HG02885 (cell line): ENCODE results near the gene EHBP1.

ENCODE experiments used
- ATAC-seq: cut with Tn5 transposase; IDR thresholded peaks from one replicate; pipeline ENCODE4 v1.9.1; 2021; ENCODE audit warnings: mild to moderate bottlenecking; ENCODE audit not compliant: unreplicated experiment, poor library complexity

The EHBP1 gene

DNA sequence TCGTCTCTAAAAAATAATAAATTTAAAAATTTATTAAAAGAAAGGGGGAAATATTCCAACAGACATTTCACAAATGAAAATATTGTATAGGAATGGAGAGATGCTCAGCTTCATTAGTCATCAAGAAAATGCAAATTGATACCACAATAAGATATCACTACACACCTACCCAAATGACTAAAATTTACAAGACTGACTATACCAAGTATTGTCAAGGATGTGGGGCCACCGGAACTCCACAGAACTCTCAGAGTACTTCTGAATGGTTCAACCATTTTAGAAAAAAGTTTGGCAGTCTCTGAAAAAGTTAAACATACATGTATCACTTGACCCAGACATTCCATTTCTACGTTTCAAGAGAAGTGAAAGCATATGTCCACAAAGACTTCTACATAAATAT, 163.4 kb downstream of the EHBP1 start:
- ATAC-seq: no peak

DNA sequence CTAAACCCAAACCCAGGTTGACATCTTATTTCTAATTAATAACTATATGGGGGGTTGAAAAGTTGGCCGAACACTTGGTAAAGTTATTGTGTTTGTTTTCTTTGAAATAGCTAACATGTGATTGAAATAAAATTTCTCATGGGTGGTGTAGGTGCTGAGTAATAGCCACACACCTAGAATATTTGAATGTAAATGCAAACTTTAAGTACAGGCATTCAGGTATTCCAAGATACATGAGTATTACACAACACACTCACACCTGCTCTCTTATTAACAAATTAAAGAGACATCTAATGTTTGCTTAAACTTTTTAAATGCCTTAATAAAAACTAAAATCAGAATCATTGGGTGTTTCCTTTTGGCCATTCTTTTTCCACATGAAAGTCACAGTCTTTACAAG, 165.5 kb downstream of the EHBP1 start:
- ATAC-seq: no peak

DNA sequence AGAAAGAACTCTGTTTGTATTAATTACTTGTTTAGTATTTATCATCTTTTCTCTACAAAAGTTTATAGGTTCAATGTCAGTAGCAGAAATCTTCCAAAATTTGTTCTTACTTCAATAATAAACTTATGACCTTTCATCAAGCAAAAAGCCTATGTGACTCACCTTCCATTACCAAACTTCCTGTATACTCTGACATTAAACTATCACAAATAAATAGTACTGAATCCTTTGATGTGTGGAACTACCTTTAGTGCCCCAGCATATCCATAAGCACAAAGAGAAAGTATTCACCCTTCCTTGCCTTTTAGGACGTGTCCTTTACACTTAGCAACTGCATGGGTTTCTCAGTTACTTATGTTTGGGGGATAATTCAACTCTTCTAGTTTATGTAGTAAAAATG, 166.0 kb downstream of the EHBP1 start:
- ATAC-seq: no peak

DNA sequence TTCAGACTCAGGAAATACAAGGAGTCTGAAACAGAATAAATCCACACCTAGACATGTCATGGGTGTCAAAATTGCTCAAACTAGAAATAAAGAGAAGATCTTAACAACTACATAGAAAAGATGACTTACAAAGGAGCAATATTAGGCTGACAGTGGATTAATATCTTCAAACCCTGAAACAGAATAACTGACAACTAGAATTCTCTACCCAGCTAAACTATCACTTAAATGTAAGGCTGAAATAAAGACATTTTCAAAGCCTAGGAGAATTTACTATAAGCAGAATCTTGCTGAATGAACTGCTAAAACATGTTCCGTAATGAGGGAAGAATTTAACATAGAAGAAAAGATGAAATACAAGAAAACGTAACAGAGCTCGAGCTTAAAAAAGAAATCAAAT, 168.1 kb downstream of the EHBP1 start:
- ATAC-seq: no peak

DNA sequence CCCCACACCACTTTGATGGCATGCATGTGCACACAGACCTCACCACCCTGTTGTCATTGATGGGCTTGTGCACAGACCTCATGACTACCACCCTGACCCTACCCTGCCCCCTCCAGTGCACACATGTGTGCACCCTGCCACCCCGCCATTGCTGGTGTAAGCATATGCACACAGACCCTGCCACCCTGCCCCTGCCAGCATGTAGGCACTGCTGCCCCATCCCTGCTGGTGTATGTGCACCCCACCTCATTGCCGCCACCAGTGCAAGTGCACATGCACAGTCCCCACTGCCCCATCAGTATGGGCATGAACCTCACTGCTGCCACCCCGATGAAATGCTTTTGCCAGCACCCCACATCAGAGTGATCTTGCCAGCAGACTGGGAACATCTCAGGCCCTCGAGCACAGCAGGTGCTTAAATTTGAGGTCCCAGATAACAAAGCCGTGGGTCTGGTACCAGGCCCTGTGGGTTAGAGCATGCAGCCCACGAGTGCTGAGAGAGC, 169.4 kb downstream of the EHBP1 start:
- ATAC-seq: no peak

DNA sequence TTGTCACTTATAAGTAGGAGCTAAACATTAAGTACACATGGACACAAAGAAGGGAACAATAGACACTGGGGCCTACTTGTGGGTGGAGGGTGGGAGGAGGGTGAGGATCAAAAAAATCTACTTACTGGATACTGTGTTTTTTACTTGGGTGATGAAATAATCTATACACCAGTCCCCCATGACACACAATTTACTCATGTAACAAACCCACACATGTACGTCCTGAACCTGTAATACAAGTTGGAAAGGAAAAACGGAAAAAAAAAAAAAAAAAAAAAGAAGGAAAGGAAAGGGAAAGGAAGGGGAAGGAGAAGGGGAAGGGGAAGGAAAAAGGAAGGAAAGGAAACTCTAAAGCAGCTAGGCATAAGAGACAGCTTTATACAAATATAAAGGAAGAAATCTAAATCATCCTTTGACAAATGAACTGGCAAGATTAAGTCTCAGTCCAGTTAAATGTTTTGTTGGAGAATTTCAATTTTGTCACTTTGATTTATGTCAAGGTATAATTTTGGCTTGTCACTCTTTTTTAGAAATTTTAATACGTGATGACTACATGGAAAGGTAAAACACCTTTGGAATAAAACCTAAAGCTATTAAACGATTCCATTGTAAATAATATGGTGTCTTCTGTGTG, 175.8 kb downstream of the EHBP1 start:
- no peak for ATAC-seq

DNA sequence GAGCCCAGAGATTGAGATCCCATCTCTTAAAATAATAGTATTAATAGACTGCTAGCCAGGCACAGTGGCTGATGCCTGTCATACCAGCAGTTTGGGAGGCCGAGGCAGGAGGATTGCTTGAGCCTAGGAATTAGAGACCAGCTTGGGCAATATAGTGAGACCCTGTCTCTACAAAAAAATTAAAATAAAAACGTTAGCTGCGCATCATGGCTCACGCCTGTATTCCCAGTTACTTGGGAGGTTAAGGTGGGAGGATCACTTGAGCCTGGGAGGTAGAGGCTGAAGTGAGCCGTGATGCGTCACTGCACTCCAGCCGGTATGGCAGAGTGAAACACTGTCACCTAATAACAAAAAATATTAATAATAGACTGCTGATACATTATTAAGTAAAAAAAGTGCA, 178.1 kb downstream of the EHBP1 start:
- ATAC-seq: no peak

DNA sequence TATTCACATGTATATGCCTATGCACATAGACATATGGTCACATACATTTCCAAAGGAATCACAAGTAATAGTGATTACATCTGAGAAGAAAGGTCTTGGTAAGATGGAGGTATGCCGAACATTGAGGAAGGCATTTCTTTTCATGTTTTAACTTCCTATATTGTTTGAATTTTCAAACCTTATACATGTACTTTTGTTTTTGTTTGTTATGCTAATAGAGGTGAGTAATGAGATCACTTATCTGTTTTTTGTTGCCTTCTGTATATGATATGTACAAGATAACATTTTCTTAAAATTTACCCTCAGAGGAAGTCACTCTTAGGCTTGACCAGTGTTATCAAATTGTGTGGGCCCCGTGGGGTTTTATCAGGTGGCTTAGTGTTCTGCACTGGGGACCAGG, 178.6 kb downstream of the EHBP1 start:
- ATAC-seq: no peak

DNA sequence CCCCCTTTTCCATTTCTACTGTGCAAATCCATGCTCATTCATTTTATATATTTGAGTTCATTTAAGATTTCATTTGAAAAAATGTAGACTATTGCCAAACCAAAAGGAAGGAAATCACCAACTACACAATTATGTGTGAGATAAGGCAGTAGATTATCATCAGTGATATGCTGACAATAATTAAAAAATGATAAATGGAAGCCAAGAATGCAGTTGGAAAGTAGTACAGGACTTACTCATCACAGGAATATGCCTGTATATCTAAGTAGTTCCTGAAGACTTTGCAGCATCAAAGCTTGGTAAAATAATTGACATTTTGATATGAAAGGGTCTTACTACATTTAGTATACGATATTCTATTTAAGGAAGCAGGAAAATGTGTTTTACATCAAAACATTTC, 179.0 kb downstream of the EHBP1 start:
- no peak for ATAC-seq

DNA sequence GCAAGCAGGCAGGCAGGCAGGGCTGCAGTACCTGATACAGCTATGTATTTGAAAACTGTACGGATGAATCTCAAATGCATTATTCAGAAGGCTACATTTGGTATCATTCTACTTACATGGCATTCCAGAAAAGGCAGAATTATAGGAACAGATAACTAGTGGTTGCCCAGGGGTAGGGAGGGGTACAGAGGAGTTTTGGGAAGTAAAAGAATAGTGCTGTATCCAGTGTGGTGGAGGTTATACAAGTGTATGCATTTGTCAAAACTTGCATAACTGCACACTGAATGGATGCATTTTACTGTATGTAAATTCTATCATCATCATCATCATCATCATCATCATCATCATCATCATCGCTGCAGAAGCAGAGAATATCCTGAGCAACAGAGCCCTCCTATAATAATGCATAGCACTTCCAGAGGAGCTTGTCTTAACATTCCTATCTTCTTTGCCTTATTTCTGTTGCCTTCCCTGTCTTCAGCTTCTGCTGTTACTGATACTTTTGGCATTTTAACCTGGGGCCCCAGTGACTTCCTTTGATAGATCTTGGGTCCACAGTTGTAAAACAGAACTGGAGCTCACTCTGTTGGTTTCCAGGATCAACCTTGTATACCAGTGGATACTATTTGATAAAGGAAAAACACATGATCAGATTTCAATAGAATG, 189.6 kb downstream of the EHBP1 start:
- no peak for ATAC-seq

DNA sequence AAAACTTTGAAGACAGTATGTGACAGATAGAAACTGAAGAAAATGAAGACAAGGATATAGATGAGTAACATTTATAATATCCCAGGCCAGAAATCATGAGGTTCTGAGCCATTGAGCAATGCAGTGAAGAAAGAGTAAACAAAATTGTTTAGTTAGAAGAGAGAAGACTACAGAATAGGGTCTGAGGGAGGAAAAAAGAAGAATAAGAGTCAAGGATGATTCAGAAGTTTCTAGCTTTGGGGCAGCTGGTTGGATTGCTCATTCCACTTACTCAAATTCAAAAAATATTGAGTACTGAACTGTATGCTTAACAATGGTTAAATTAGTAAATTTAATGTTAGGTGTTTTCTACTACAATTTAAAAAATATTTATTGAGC, 190.1 kb downstream of the EHBP1 start:
- ATAC-seq: no peak

DNA sequence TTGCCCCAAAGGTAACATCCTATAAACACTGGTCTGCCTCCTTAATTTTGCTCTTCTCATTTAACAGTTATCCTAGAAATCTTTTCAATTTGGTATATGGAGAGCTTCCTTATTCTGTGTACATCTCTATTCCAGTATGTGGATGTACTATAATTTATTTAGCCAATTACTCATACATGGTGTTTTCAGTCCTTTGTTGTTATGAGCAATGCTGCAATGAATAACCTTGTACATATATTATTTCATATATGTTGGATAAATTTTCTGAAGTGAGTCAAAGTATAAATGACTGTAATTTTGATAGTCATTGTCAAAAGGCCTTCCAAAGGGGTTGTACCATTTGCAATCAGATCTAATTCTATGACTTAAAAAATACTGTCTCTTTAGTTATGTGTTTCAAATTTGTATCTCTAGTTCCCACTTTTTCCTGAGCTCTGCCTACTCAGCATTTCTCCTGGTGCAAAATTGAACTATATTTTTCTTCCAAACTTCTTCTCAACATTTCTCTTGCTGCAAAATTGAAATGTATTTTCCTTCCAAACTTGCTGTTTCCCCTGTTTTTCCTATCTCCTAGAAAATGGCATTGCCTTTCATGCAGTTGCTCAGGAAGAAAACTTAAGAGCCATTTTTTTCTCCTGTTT, 191.8 kb downstream of the EHBP1 start:
- ATAC-seq: no peak

DNA sequence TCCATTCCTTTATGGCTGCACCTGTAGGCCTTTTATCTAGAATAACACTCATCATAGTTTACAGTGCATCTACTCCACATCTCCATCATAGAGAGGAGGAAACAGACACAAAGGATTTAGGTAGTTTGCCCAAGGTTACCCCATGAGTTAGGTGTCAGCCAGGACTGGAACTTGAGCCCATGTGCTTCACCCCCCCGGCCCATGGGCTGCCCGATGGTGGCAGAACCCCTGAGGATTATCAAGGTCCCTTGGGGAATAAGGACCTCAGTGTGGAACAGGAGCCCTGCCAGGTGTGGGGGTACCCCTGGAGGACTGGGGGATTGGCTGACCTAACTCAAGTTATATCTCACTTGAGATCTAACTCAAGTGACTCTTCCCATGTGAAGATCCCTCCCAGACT, 198.8 kb downstream of the EHBP1 start:
- no peak for ATAC-seq

DNA sequence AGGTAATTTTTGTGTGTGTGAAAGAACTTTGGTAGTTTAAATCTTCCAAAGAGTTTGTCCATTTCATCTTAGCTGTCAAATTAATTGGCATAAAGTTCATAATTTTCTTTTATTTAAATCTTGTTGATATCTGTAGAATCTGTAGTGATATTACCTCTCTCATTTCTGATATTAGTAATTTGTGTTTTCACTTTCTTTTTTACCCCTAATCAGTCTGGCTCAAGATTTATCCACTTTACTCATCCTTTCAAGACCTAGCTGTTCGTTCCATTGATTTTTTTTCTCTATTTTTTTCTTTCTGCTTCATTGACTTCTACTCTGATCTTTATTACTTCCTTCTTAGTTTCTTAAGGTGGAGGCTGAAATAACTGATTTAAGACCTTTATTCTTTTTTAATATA, 202.6 kb downstream of the EHBP1 start:
- no peak for ATAC-seq

DNA sequence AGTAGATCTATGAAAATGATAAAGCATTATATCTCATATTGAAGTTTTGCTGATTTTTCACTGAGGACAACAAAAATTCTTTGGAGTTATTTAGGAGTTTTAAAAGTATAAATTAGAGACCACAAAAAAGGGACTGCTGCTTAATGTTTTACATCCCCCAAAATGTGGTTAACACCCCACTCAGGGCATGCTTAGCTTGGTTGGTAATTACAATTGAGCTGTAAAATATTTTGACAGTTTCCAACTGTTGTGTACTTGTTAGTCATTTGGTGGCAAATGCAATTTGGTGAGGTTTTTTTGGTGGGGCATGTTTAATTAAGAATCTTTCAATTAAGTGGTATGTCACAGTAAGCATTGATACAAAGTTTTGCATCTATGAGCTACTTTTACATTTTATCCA, 207.8 kb downstream of the EHBP1 start:
- no peak for ATAC-seq

DNA sequence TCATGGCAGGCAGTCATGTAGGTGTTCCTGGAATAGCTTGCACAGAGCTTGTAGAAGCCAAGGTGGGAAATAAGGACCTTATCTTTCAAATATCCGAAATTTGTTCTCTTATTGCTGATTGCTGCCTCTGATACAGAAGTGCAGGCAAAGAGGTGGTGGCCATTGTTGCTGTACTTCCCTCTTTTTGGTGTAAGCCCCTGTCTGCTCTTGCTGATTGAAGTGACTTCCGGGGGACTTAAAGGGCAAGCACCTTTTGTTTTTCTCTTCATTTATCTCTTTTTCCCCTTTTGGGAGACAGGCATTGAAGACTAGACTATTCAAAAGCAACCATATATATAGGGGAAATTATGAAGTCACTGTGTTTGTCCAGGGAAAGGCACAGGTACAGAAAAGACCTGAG, 213.5 kb downstream of the EHBP1 start:
- no peak for ATAC-seq

DNA sequence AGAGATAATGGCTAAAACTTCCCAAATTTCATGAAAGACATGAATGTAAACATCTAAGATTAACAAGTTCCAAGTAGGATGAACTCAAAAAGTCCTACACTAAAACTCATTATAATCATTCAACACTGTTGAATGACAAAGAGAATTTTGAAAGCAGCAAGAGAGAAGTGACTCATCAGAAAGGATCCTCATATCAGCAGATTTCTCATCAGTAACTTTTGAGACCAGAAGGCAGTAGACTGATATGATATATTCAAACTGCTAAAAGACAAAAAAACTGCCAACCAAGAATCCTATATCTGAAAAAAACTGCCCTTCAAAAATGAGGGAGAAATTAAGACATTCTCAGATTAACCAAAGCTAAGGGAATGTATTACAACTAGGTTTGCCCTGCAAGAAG, 214.6 kb downstream of the EHBP1 start:
- no peak for ATAC-seq

DNA sequence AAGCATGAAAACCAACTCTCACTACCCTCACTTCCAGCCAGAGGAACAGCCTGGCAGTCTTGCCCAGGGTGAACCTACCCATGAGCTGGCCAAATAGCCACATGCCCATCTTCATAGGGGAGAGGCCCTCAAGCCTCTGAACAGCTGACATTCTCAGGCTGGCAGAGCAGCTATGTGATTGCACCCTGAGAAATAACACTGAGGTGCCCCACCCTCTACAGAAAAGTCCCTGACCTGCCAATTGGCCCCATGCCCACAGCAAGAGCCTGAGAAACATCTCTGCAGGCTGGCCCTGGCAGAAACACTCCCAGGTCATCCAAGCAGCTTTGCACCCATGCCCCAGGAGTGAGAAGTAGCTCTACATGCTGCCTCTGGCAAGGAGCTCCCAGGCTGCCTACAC, 217.7 kb downstream of the EHBP1 start:
- ATAC-seq: no peak

DNA sequence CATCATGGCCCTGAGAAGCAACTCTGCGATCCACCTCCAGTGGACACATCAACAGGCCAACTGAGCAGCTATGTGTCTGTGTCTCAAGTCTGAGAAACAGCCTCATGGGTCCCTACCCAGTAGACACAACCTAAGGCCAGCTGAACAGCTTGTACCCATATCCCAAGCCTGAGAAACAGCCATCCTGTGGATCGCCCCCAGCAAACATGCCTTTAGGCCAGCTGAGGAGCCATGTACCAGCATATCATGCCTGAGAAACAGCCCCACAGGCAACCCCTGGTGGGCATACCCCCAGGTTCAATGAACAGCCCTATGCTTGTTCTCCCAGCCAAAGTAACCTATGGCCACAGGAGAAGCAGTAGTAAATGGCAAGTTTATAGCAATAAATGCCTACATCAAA, 218.4 kb downstream of the EHBP1 start:
- ATAC-seq: no peak

DNA sequence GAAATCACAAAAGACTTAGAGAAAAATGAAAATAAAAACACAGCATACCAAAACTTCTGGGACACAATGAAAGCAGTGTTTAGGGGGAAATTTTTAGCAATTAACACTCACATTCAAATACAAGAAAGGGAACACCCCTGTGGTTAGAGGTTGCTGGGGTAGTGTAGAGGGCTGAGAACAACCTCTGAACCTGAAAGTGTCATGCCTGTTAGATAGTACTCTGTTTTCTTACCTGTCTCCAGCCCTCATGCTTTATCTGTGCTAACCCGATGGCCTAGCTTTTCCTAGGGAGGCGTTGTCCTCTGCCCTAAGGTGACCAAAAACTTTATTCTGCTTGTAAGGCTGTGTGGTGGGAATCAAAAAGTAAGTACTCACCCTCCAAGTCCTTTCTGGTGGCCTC, 222.5 kb downstream of the EHBP1 start:
- ATAC-seq: no peak

DNA sequence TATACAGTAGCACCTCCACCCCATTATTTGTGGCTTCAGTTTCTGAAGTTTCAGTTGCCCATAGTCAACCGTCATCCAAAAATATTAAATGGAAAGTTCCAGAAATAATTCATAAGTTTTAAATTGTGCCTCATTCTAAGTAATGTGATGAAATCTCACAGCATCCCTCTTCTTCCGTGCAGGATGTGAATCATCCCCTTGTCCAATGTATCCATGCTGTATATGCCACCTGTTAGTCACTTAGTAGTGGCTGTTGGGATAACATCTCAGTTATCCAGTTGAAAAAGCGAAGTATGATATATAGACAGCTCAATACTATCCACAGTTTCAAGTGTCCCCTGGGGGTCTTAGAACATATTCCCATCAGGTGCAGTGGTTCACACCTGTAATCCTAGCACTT, 226.0 kb downstream of the EHBP1 start:
- no peak for ATAC-seq

DNA sequence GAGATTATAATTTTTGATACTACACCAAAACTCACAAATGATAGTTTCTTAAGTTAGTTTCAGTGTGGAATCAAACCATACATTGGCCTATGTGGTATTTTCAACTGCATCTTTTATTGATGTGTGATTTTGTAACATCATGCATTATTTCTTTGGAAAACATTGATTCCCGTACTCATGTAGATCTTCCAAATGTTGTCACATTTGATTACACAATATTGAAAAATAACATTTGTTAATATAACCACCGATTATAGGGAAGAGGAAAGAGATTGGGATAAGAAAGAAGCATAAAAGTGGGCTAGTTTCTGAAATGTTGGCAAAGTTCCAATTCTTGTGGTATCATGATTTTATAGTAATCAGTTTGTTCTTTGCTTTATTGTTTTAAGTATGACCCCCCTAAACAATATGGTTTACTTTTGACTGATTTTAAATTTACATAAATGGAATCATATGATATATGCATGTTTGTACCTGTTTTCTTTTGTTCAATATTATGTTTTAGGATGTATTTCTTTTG, 227.9 kb downstream of the EHBP1 start:
- ATAC-seq: no peak
